Measurements from ENCODE around the gene RWDD3.

RWDD3 gene, protein sequence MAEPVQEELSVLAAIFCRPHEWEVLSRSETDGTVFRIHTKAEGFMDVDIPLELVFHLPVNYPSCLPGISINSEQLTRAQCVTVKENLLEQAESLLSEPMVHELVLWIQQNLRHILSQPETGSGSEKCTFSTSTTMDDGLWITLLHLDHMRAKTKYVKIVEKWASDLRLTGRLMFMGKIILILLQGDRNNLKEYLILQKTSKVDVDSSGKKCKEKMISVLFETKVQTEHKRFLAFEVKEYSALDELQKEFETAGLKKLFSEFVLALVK

DNA sequence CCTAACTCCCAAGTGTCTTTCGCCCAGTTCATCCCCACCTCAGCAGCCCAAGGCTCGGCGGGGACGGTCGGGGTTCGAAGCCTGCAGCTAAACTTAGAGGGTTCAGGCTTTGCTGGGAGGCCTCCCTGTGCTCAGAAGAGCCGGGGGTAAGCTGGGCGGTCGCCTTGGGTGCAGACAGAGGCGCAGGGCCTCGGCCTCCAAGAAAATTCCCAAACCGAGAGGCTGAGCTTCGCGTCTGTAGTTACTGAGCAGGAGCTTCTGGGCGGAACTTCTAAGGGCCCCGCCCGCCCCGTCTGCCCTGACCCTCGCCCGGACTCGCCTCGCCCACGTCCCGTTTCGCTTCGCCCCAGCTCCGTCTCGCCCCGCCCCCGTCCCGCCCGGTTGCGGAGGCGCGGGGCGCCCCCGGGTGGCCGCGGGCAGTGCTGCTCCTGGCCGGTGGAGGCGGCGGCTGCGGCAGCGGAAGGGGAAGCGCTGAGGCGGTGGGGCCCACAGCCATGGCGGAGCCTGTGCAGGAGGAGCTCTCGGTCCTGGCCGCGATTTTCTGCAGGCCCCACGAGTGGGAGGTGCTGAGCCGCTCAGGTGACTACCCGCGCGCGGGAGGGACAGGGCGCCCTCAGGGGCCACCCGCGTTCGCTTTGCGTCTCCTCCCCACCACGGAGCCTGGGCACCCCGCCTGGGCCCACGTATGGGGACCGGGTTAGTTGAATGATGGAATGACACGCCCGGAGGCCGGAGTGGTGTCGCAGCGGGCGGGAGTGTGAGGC, at the start of gene RWDD3:
RWDD3 (plus strand) TSS at position 474 of the 764 bp plus-strand sequence; CDS start at position 495, 21 bp downstream.
- DNase-seq (ENCODE audit: low read depth in 3 of 3) = peak; percentile 81 to 91 (median 89)

DNA sequence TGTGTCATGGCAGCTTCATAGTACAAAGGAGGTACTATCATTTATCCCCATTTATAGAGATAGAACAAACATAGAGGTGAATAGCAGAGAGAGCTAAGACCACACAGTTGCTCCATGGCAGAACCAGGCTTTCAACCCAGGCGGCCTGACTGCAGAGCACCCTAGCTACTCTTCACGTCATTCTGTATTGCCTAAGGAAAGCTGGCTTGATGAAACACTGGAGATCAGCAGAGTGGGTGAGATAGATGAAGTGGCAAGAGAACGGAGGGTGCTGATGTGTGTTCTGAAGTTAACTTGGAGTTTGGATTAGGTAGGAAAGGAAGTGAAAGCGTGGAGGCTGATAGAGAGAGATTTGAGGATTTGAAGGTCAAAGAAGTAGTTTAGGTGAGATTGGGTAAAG, 47.9 kb upstream of the RWDD3 start:
- DNase-seq (ENCODE audit: low read depth in 3 of 3) = no peak

- no peak for DNase-seq (ENCODE audit: low read depth in 3 of 3)
Measured at GRCh38 chr1:95193591-95193990, 40.4 kb upstream of the RWDD3 start.

GRCh38 chr1:95195046-95195445, 39.0 kb upstream of the RWDD3 start:
- no peak for DNase-seq (ENCODE audit: low read depth in 3 of 3)

- DNase-seq (ENCODE audit: low read depth in 3 of 3) = no peak
Measured at GRCh38 chr1:95196017-95196416, 38.0 kb upstream of the RWDD3 start.

DNA sequence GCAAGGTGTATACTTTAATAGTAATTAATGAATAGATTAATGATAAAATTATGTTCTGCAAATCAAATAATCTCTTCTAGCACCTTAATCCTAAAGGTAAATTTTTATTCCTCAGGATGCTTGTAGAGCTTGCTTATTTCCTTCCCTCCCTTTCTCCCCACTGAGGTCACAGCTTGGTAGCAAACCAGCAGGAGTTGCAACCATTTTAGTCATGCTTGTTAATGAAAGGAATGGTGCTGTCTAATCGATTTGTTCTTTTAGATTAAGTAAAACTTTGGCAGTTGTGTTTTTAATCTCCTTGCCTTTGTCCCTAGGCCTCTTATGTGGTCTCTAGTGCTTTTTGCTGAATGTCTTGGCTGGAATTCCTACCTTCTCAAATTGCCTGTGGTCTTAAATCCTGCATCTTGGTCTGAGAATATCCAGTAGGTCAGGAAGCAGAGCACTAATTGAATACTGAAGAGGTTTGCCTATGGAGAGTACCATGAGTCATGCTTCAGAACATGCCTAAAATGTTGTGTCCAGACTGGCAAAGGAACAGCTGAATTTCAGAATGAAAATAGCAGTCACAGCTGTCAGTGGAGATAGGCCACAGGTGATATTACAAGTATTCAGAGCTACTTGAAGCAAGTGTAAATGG, 36.3 kb upstream of the RWDD3 start:
- no peak for DNase-seq (ENCODE audit: low read depth in 3 of 3)

DNA sequence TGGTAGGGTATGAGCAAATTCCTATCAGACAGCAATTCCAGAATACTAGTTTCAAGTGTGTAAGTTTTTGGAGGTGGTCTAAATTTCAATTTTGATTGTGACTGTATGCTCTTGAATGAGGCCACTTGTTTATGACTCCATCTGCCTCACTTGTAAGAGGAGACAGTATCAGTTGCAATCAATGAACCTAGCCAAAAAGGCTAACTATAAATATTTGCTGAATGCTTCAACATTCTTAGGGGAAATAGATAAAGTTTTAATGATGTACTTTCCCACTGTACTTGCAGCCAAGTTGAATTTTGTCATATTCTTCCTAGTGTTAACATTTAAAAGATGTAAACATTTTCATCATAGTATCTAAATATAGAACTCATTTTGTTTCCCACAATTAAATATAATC, 32.1 kb upstream of the RWDD3 start:
- DNase-seq (ENCODE audit: low read depth in 3 of 3) = no peak

- no peak for DNase-seq (ENCODE audit: low read depth in 3 of 3)
Measured at GRCh38 chr1:95203908-95204437, 30.0 kb upstream of the RWDD3 start.

DNA sequence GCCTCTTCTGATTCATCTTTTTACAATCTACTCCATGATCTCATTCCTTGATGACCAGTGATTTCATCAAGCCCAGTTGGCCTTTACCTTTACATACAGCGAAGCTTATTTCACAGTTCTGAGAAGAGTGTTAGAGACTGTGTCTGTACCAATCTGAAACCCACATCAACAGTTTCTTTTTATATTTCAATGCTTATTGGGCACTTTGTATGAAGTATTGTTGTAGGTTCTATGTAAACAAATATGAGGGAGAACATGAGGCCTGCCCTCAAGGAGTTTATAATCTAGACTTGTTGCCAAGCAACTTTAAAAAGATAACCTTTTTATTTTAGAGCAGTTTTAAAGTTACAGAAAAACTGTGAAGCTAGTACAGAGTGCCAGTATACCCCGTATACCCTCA, 27.5 kb upstream of the RWDD3 start:
- no peak for DNase-seq (ENCODE audit: low read depth in 3 of 3)

DNA sequence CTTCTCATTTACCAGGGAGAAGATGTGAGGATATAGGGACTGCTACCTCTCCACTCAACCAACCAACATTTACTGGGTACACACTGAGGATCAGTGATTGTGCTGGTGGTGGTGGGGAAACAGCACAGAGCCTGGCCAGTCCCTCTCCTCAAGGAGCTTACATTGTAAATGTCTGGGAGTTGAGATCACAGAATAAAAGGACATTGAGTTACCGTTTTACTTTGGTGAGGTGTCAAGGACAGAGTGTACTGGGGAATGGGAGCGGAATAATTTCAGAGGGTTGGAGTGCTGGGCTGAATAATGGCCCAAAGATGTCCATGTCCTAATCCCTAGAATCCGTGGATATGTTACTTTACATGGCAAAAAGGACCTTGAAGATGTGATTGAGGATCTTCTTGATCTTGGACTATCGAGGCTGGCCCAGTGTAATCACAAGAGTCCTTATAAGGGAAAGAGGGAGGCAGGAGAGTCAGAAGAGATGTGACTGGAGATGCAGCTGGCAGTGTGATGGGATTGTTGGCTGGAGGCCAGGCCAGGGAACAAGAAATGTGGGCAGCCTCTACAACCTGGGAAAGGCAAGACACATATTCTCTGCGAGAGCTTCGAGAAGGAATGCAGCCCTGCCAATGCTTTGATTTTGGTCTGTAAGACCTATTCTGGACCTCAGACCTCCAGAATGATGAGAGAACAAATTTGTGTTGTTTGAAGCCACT, 26.6 kb upstream of the RWDD3 start:
- no peak for DNase-seq (ENCODE audit: low read depth in 3 of 3)

DNA sequence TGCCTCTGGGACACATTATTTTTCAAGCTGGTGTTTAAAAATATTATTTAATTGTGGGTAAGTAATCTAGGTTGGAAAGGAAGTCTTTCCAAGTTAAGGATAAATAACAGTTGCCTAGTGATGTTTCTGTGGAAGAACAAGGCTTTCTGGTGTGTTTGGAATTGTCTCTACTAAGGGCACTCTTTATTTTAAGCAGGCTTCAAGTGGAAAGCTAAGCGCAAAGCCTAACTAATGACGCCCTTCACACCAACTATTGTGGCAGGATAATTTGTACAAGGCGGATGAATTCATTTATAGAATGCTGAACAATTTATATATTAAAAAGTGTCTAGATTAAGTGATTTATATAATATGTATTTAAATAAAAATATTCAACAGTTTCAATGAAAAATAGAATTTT, 25.1 kb upstream of the RWDD3 start:
- DNase-seq (ENCODE audit: low read depth in 3 of 3) = no peak

GRCh38 chr1:95209291-95209690, 24.7 kb upstream of the RWDD3 start:
- no peak for DNase-seq (ENCODE audit: low read depth in 3 of 3)

- no peak for DNase-seq (ENCODE audit: low read depth in 3 of 3)
Measured at GRCh38 chr1:95216292-95216990, 17.6 kb upstream of the RWDD3 start.

DNA sequence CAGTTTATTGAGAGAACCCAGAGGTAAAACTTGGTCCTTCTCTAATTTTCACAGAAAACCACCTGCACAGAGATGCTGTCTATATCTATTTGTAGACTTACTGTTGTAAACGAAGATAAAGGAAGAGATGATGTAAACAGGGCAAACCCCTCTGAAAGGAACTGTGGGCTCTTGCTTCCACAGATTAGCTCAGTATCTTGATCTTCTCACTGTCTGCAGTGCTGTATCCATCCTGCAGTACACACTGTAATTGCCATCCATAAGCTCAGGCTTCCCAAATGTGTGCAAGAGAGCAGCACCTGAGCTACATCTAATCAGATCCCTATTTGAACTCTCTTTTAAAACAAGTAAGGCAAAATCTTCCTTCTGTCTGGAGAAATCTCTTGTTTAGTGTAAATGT, 16.6 kb upstream of the RWDD3 start:
- no peak for DNase-seq (ENCODE audit: low read depth in 3 of 3)

DNA sequence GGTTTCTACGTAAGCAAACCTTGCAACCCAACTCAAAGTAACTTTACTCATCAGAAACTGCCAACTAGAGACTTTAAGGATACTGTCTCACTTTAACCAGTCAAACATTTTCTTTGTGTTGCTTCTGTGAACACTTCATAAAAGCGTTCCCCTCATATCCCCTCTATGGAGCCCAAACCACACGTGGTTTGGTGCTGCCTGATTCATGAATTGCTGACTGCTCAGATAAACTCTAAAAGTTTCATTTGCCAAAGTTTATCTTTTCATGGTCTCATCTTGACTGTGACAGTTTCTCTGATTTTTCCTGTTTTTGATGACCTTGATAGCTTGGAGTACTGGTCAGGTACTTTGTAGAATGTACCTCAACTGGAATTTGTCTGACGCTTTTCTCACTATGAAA, 14.6 kb upstream of the RWDD3 start:
- DNase-seq (ENCODE audit: low read depth in 3 of 3) = no peak

- DNase-seq (ENCODE audit: low read depth in 3 of 3) = no peak
Measured at GRCh38 chr1:95221306-95221705, 12.7 kb upstream of the RWDD3 start.

DNA sequence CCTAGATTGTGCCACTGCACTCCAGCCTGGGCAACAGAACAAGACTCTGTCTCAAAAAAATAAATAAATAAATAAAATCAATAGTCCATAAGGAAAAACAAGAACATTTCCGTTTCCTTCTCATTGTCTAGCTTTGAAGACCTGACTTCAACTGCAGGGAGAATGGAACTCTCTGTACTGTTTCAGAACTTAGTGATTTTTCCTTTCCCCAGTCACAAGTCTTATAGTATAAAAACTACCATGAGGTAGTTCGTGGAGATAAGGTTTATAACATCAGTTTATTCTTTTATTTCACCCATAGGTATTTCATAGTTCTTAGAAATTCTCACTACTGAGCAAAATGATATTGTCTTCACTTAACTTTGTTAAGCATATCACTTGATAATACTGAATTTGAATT, 11.4 kb upstream of the RWDD3 start:
- DNase-seq (ENCODE audit: low read depth in 3 of 3) = no peak

GRCh38 chr1:95223110-95223509, 10.9 kb upstream of the RWDD3 start:
- no peak for DNase-seq (ENCODE audit: low read depth in 3 of 3)

DNA sequence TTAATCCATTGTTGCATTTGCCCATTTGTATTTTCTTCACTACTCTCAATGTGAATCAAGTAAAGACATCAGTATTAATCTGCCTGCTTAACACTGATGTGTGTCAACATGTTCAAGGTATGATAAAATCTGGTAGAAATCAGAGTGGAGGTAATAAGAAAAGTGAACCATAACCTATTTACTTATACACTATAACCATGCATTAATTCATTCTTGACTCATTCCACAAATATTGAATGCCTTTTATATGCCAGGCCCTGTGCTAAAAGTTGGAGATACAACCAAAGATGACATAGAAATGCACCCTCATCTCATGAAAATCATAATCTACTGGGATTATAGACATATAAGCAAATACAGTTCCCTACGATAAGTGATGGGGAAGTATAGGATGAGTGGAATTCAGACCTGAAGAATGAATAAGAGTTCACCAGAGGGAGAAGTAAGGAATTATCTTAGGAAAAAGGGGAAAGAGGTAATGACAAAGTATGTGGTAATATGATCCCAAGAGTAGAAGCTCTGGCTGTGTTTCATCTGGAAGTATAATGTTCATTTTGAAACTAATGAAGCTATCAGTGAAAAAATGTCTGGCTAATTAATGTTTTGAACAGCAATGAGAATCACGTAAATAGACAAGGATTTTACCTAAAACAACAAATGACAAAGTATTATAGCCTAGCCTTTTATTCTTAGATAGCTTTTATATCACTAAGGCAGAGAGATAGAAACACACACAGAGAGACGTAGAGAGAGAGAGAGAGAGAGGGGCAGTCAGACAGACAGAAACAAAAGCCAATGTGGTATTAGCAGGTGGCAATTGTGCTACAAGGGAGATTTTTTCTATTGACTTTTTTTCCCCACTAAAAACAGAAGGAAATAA, 7.0 kb upstream of the RWDD3 start:
- no peak for DNase-seq (ENCODE audit: low read depth in 3 of 3)

GRCh38 chr1:95229037-95229436, 5.0 kb upstream of the RWDD3 start:
- DNase-seq (ENCODE audit: low read depth in 3 of 3) = no peak

Measured in stimulated activated CD4-positive, alpha-beta T cell treated with anti-CD3 and anti-CD28 coated beads, TNF-alpha, amount 100 ng/mL, for 24 hours (primary cell).